IMR-90 (cell line): ENCODE measurements around the gene INPP5F. TPM values are rescaled to one million over a fixed set of nuclear protein-coding genes. Genes with fewer than 3 reads are reported as not detected.

Source experiments
- ATAC-seq: fragments of 200-7000 bp; cut with Tn5 transposase; 2 replicates; pipeline ENCODE4 v1.9.1; 2020; ENCODE audit warnings: low read depth, mild to moderate bottlenecking, moderate library complexity
- BruUV-seq: library from RNA; stranded (reverse); fragments of 400-500 nt; replicated peaks from 2 replicates; lab custom pipeline; 2021; lab: Mats Ljungman, UMichigan
- CTCF ChIA-PET: fragments of 300-600 bp; formaldehyde crosslinking; extraction: SDS; loops from one replicate; lab custom pipeline; 2021; ENCODE audit warnings: antibody characterized with exemption; lab: Yijun Ruan, JAX
- POLR2A ChIA-PET: fragments of 300-600 bp; sonication (Branson Sonifier 250); formaldehyde crosslinking; loops from one replicate; lab custom pipeline; 2022; ENCODE audit warnings: antibody characterized with exemption; ENCODE audit not compliant: unreplicated experiment; lab: Charles Lee
- DNase-seq: peaks from one replicate; pipeline ENCODE4 v3.0.0; 2013
- H2AFZ ChIP-seq: replicated peaks from 2 replicates; pipeline ENCODE3; 2013; ENCODE audit warnings: low read length, mild to moderate bottlenecking; ENCODE audit not compliant: poor library complexity
- H2AK5ac ChIP-seq: 2 replicates; pipeline ENCODE4 v1.6.1; 2013; ENCODE audit warnings: low read depth, low read length, inconsistent platforms
- H2AK9ac ChIP-seq: replicated peaks from 2 replicates; pipeline ENCODE3; 2013; ENCODE audit warnings: mild to moderate bottlenecking, low read depth, low read length, moderate library complexity; ENCODE audit not compliant: poor library complexity
- H2BK120ac ChIP-seq: 2 replicates; pipeline ENCODE4 v1.6.1; 2013; ENCODE audit warnings: low read depth, low read length, inconsistent platforms
- H2BK15ac ChIP-seq: 3 replicates; pipeline ENCODE4 v1.6.1; 2013; ENCODE audit warnings: low read depth, low read length, inconsistent platforms
- H2BK20ac ChIP-seq: 2 replicates; pipeline ENCODE4 v1.6.1; 2013; ENCODE audit warnings: low read depth, mild to moderate bottlenecking, inconsistent platforms, low read length, moderate library complexity
- H2BK5ac ChIP-seq: 2 replicates; pipeline ENCODE4 v1.6.1; 2013; ENCODE audit warnings: mild to moderate bottlenecking, low read depth, low read length, inconsistent platforms; ENCODE audit not compliant: poor library complexity, severe bottlenecking
- H3K14ac ChIP-seq: replicated peaks from 2 replicates; pipeline ENCODE4 v1.6.1; 2013; ENCODE audit warnings: low read depth, low read length, inconsistent platforms
- H3K18ac ChIP-seq: 2 replicates; pipeline ENCODE4 v1.6.1; 2013; ENCODE audit warnings: low read depth, low read length, control low read depth
- H3K23ac ChIP-seq: 2 replicates; pipeline ENCODE4 v1.6.1; 2013; ENCODE audit warnings: low read depth, low read length, inconsistent platforms
- H3K27ac ChIP-seq: 2 replicates; pipeline ENCODE4 v1.5.1; 2013; ENCODE audit warnings: mild to moderate bottlenecking, control low read depth, low read length; ENCODE audit not compliant: insufficient read depth
- H3K27me3 ChIP-seq: 2 replicates; pipeline ENCODE4 v1.6.1; 2013; ENCODE audit warnings: low read length; ENCODE audit not compliant: control insufficient read depth, insufficient read depth
- H3K36me3 ChIP-seq: 2 replicates; pipeline ENCODE4 v1.6.1; 2013; ENCODE audit warnings: low read length, mixed read lengths; ENCODE audit not compliant: control insufficient read depth, insufficient read depth
- H3K4ac ChIP-seq: 2 replicates; pipeline ENCODE4 v1.6.1; 2013; ENCODE audit warnings: low read depth, low read length, inconsistent platforms
- H3K4me1 ChIP-seq: 2 replicates; pipeline ENCODE4 v1.6.1; 2013; ENCODE audit warnings: low read length, mixed read lengths; ENCODE audit not compliant: control insufficient read depth, insufficient read depth
- H3K4me2 ChIP-seq: 2 replicates; pipeline ENCODE4 v1.6.1; 2013; ENCODE audit warnings: low read depth, mild to moderate bottlenecking, control low read depth, low read length, moderate library complexity
- H3K4me3 ChIP-seq: 2 replicates; pipeline ENCODE4 v1.5.1; 2013; ENCODE audit warnings: low read depth, mild to moderate bottlenecking, control low read depth, low read length, moderate library complexity; ENCODE audit not compliant: insufficient read depth
- H3K56ac ChIP-seq: 2 replicates; pipeline ENCODE4 v1.6.1; 2013; ENCODE audit warnings: low read length, inconsistent platforms; ENCODE audit not compliant: insufficient read depth; ENCODE audit errors: extremely low read depth
- H3K79me1 ChIP-seq, 2 experiments: 2 replicates each; pipeline ENCODE4 v1.6.1; 2013; ENCODE audit warnings: low read length in 2 of 2, inconsistent platforms in 1 of 2, low read depth in 1 of 2
- H3K9ac ChIP-seq: 2 replicates; pipeline ENCODE4 v1.6.1; 2013; ENCODE audit warnings: low read depth, low read length, control low read depth
- H3K9me1 ChIP-seq: 2 replicates; pipeline ENCODE4 v1.6.1; 2013; ENCODE audit warnings: low read length, inconsistent platforms; ENCODE audit not compliant: insufficient read depth
- H3K9me3 ChIP-seq: 2 replicates; pipeline ENCODE4 v1.6.1; 2013; ENCODE audit warnings: low read length; ENCODE audit not compliant: control insufficient read depth, insufficient read depth
- H4K20me1 ChIP-seq: 2 replicates; pipeline ENCODE4 v1.6.1; 2013; ENCODE audit warnings: low read length, inconsistent platforms; ENCODE audit not compliant: insufficient read depth
- H4K5ac ChIP-seq: 2 replicates; pipeline ENCODE4 v1.6.1; 2013; ENCODE audit warnings: mild to moderate bottlenecking, low read depth, low read length, control low read depth
- H4K8ac ChIP-seq, 2 experiments: 2 replicates each; pipeline ENCODE4 v1.6.1; 2013; ENCODE audit warnings: low read depth in 2 of 2, low read length in 2 of 2, control low read depth in 1 of 2, inconsistent platforms in 1 of 2
- H4K91ac ChIP-seq: 2 replicates; pipeline ENCODE4 v1.6.1; 2013; ENCODE audit warnings: low read depth, low read length, inconsistent platforms; ENCODE audit not compliant: insufficient read depth
- BHLHE40 ChIP-seq: fragments of 150-350 bp; IDR thresholded peaks from 2 replicates; pipeline ENCODE4 v1.6.1; 2016; ENCODE audit warnings: mild to moderate bottlenecking, low read depth, low read length
- CHD1 ChIP-seq: IDR thresholded peaks from 2 replicates; pipeline ENCODE4 v1.6.1; 2012; ENCODE audit warnings: low read depth, low read length, improper control_type of control experiment
- CTCF ChIP-seq: conservative IDR thresholded peaks from 2 replicates; pipeline ENCODE4 v1.5.1; 2012; ENCODE audit warnings: mild to moderate bottlenecking, low read depth, low read length, improper control_type of control experiment
- ELK1 ChIP-seq: fragments of 150-350 bp; IDR thresholded peaks from 2 replicates; pipeline ENCODE4 v1.6.1; 2016; ENCODE audit warnings: low read depth, mild to moderate bottlenecking, low read length, moderate library complexity, borderline replicate concordance
- FOS ChIP-seq: fragments of 150-350 bp; IDR thresholded peaks from 2 replicates; pipeline ENCODE4 v1.6.1; 2016; ENCODE audit warnings: low read depth, low read length
- MAZ ChIP-seq: IDR thresholded peaks from 2 replicates; pipeline ENCODE4 v1.6.1; 2012; ENCODE audit warnings: low read depth, mild to moderate bottlenecking, low read length, improper control_type of control experiment, moderate library complexity, borderline replicate concordance
- NFE2L2 ChIP-seq: fragments of 150-350 bp; IDR thresholded peaks from 2 replicates; pipeline ENCODE4 v1.6.1; 2016; ENCODE audit warnings: low read depth, mild to moderate bottlenecking, low read length
- POLR2A ChIP-seq: IDR thresholded peaks from 2 replicates; pipeline ENCODE4 v1.6.1; 2012; ENCODE audit warnings: mild to moderate bottlenecking, low read depth, low read length
- RAD21 ChIP-seq: IDR thresholded peaks from 2 replicates; pipeline ENCODE4 v1.6.1; 2012; ENCODE audit warnings: low read length, improper control_type of control experiment
- RCOR1 ChIP-seq: IDR thresholded peaks from 2 replicates; pipeline ENCODE4 v1.6.1; 2012; ENCODE audit warnings: mild to moderate bottlenecking, low read length, improper control_type of control experiment; ENCODE audit not compliant: insufficient replicate concordance
- RFX5 ChIP-seq: IDR thresholded peaks from 2 replicates; pipeline ENCODE4 v1.8.0; 2012; ENCODE audit warnings: low read depth, mild to moderate bottlenecking, low read length, moderate library complexity
- SMC3 ChIP-seq: fragments of 150-350 bp; IDR thresholded peaks from 2 replicates; pipeline ENCODE4 v1.6.1; 2016; ENCODE audit warnings: low read depth, mild to moderate bottlenecking, antibody characterized with exemption, low read length, moderate library complexity
- USF2 ChIP-seq: fragments of 150-350 bp; IDR thresholded peaks from 2 replicates; pipeline ENCODE4 v1.6.1; 2017; ENCODE audit warnings: mild to moderate bottlenecking, antibody characterized with exemption, low read length, low read depth
- WGBS, 2 experiments: methylation state at CpG; one replicate each; pipeline versions ENCODE4 v1.1.5 to v1.1.7; 2013; ENCODE audit warnings: missing lambda C conversion rate in 2 of 2; ENCODE audit not compliant: insufficient read length in 1 of 2; ENCODE audit errors: extremely low coverage in 2 of 2; 5-methylcytosine and 5-hydroxymethylcytosine counted together
- dilution Hi-C: fragments of 300-500 bp; cut with HindIII; formaldehyde crosslinking; loops from one replicate; pipeline ENCODE4 v1.14.3; 2018; ENCODE audit warnings: low sequenced_read_pairs; ENCODE audit not compliant: unreplicated experiment
- in situ Hi-C: fragments of 300-500 bp; cut with MboI; formaldehyde crosslinking; loops from 3 replicates; pipeline ENCODE4 v1.14.3; 2019; ENCODE audit warnings: low sequenced_read_pairs, inconsistent platforms, mixed read lengths
- intact Hi-C: fragments of 100-400 bp; cut with micrococcal nuclease; formaldehyde crosslinking; loops from 2 replicates; pipeline ENCODE4 v1.10.0; 2022
- polyA plus RNA-seq, 3 experiments: library from polyadenylated mRNA; depleted of rRNA; stranded (reverse); fragments of >200 nt; gene quantifications; 2 replicates each; pipeline ENCODE4 v1.2.3, GENCODE V29; 2012; ENCODE audit warnings: low replicate concordance in 1 of 3
- total RNA-seq: library from RNA; depleted of rRNA; stranded (reverse); fragments of >200 nt; gene quantifications from 2 replicates; pipeline ENCODE4 v1.2.3, GENCODE V29; 2012

The INPP5F gene
- total and polyA plus RNA-seq, 2 of the 4 experiments (the other 2 are of a cell fraction), result 19.0 to 29.6 TPM

- peak overlapping the region; percentile 69 for H2AK9ac ChIP-seq
- no peak overlapping the region for H3K23ac ChIP-seq
- H3K9me3 ChIP-seq, result no peaks in the 10 kb centered on the region
- no peaks in the 10 kb centered on the region for H3K79me1 ChIP-seq
- no peaks in the 10 kb centered on the region for H3K36me3 ChIP-seq
- no peaks in the 10 kb centered on the region for H3K27me3 ChIP-seq
- no peak overlapping the region; the same call in 2 of the 3 replicates for H2BK15ac ChIP-seq
- DNase-seq (peak; percentile 89), ATAC-seq (peak; percentile 91)
- BruUV-seq, result no TSS peak
- intact Hi-C loops (loop anchor here (1.0 to 10.0 kb wide), 5 partner anchors 40 to 1188 kb away; partner anchors contain the start of gene INPP5F), in situ Hi-C loops (no loop called here), dilution Hi-C loops (no loop called here)
- peak overlapping the region; percentile 4 for H2BK5ac ChIP-seq
- CTCF ChIA-PET, result interaction anchor here (0.6 to 2.3 kb wide), 7 partner anchors 15 to 117 kb away, joined by 3 to 7 read pairs (median 3); partner anchors contain the start of gene INPP5F
- peak overlapping the region; percentile 47; the same call in 1 of the 2 replicates for H4K5ac ChIP-seq
- peak overlapping the region; percentile 85 for H2AFZ ChIP-seq
- H4K91ac ChIP-seq, result no peak overlapping the region
- H3K18ac ChIP-seq, result no peak overlapping the region
- H2BK20ac ChIP-seq, result peak overlapping the region; percentile 6; the same call in 1 of the 2 replicates
- H3K4me2 ChIP-seq, result peak overlapping the region; percentile 71
- POLR2A ChIA-PET, result no interaction called here
- WGBS, 2 experiments, result 20% methylated on average over 6 of the region's 24 CpGs; no CpG with 5 or more reads in 1 of the 2 experiments
- H3K9ac ChIP-seq, result no peak overlapping the region
- no peak overlapping the region for H2BK120ac ChIP-seq
- no peak overlapping the region for H3K56ac ChIP-seq
- no peak overlapping the region for H3K27ac ChIP-seq
- H3K4ac ChIP-seq, result no peak overlapping the region; the same call in 1 of the 2 replicates
- H4K20me1 ChIP-seq, result no peaks in the 10 kb centered on the region
- H3K4me1 ChIP-seq, result peaks cover 2% of the 10 kb centered on the region
- peak overlapping the region; percentile 30; the same call in 1 of the 2 replicates for H3K4me3 ChIP-seq
- H4K8ac ChIP-seq, result peak overlapping the region in 1 of 2 experiments; percentile 70; a peak in 3 of 4 replicates
- H2AK5ac ChIP-seq, result 0 out of 2 replicates have a peak overlapping the region, but pooled peaks have one; percentile 25
- peaks cover under 1% of the 10 kb centered on the region; the same call in 1 of the 2 replicates for H3K9me1 ChIP-seq
- H3K14ac ChIP-seq, result no peak overlapping the region
- TF ChIP-seq CTCF, result peak; percentile 93
- TF ChIP-seq MAZ, result no peak; the same call in 1 of the 2 replicates
- peak; percentile 48; the same call in 1 of the 2 replicates for TF ChIP-seq BHLHE40
- no peak for TF ChIP-seq POLR2A
- no peak for TF ChIP-seq CHD1
- TF ChIP-seq USF2, result no peak
- no peak for TF ChIP-seq NFE2L2
- TF ChIP-seq RCOR1, result peak; percentile 7
- no peak for TF ChIP-seq ELK1
- peak; percentile 75 for TF ChIP-seq SMC3
- TF ChIP-seq RFX5, result no peak
- TF ChIP-seq FOS, result peak; percentile 43
- peak; percentile 91 for TF ChIP-seq RAD21
Observed at GRCh38 chr10:119686465-119687191, 39.2 kb upstream of the INPP5F start.
